AG04449 (cell line): Measurements from ENCODE around the gene PCDHGC5.

Experiments used
- CTCF ChIA-PET: fragments of 350-600 bp; formaldehyde crosslinking; extraction: SDS; loops from one replicate; lab custom pipeline; 2021; ENCODE audit warnings: antibody characterized with exemption; lab: Yijun Ruan, JAX
- POLR2A ChIA-PET: fragments of 400-600, 350-600 bp; formaldehyde crosslinking; extraction: SDS; loops from one replicate; lab custom pipeline; 2020; ENCODE audit warnings: antibody characterized with exemption, inconsistent platforms; lab: Yijun Ruan, JAX
- DNase-seq: peaks from one replicate; pipeline ENCODE4 v3.0.0-alpha.2; 2010; ENCODE audit warnings: low read depth, low spot score
- H3K4me3 ChIP-seq: 2 replicates; pipeline ENCODE4 v1.5.1; 2011; ENCODE audit warnings: low read depth, mild to moderate bottlenecking, control low read depth, low read length
- CTCF ChIP-seq: IDR thresholded peaks from one replicate; pipeline ENCODE4 v1.5.1; 2011; ENCODE audit warnings: mild to moderate bottlenecking, moderate library complexity, low read length, control low read depth, inconsistent platforms; ENCODE audit not compliant: insufficient read depth; ENCODE audit errors: missing control alignments

Gene PCDHGC5

GRCh38 chr5:141511771-141512325 lies 23.0 kb downstream of the PCDHGC5 start:
- ChIA-PET POLR2A (no interaction called here), CTCF (interaction anchor here (0.8 to 37.5 kb wide), 19 partner anchors 6 to 181 kb away, joined by 3 to 856 read pairs (median 5); partner anchors contain the start of genes PCDHGA1, PCDHGA10, PCDHGA11 and PCDHGA12)
- H3K4me3 ChIP-seq, result no peak overlapping the region
- no peak for TF ChIP-seq CTCF
- DNase-seq, result no peak

DNA sequence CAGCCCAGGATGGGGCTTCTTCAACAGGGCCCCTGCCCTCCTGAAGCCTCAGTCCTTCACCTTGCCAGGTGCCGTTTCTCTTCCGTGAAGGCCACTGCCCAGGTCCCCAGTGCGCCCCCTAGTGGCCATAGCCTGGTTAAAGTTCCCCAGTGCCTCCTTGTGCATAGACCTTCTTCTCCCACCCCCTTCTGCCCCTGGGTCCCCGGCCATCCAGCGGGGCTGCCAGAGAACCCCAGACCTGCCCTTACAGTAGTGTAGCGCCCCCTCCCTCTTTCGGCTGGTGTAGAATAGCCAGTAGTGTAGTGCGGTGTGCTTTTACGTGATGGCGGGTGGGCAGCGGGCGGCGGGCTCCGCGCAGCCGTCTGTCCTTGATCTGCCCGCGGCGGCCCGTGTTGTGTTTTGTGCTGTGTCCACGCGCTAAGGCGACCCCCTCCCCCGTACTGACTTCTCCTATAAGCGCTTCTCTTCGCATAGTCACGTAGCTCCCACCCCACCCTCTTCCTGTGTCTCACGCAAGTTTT lies 23.6 kb downstream of the PCDHGC5 start:
- ChIA-PET POLR2A (interaction anchor here (1.3 to 3.9 kb wide), 2 partner anchors 19 to 45 kb away, joined by 6 to 13 read pairs; no protein-coding TSS in a partner anchor), CTCF (interaction anchor here (0.6 to 37.5 kb wide), 24 partner anchors 5 to 182 kb away, joined by 3 to 856 read pairs (median 4); partner anchors contain the start of genes PCDHGA1, PCDHGA10, PCDHGA11 and PCDHGA12)
- TF ChIP-seq CTCF, result peak; percentile 80
- H3K4me3 ChIP-seq, result peak overlapping the region; percentile 52
- no peak for DNase-seq

DNA sequence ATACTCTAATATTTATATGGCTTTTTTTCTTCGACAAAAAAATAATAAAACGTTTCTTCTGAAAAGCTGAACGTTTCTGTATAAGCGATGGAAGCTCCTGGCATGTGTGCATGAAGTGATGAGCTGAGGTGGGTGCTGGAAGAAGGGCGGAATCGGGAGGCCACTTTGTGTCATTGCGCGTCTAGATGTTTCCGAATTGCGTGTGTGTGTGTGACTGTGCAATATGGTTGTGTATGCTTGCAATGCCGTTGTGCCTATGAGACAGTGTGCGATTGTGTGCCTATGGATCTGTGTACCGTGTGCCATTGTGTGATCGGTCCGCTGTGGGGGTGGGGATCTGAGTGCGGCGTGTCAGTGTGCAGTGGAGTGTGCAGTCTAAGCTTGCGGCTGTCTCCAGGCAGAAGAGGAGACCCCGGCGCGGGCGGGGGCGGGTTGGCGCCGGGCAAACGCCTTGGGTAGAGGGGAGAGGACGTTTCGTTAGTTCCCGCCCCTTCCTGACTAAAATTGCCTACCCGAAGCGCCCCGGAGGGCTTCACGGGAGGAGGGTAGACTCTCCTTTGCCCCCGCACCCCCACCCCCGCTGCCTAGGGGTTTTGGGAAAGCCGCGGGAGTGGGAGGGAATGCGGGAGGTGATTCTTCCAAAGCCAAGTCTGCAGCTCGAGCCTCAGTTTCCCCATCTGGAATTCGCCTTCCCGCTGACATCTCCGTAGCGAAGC lies 24.2 kb downstream of the PCDHGC5 start:
- no peak for TF ChIP-seq CTCF
- POLR2A ChIA-PET, result interaction anchor here (0.7 to 3.9 kb wide), 9 partner anchors 10 to 93 kb away, joined by 3 to 13 read pairs (median 6); partner anchors contain the start of genes PCDHGA11, PCDHGA12, PCDHGC3 and PCDHGC5
- H3K4me3 ChIP-seq, result peak overlapping the region; percentile 52
- CTCF ChIA-PET, result interaction anchor here (0.6 to 37.5 kb wide), 21 partner anchors 4 to 182 kb away, joined by 3 to 856 read pairs (median 5); partner anchors contain the start of genes PCDHGA1, PCDHGA10, PCDHGA11 and PCDHGA12
- no peak for DNase-seq

GRCh38 chr5:141513627-141514329 lies 24.9 kb downstream of the PCDHGC5 start:
- POLR2A ChIA-PET, result interaction anchor here (0.7 to 3.9 kb wide), 9 partner anchors 10 to 93 kb away, joined by 3 to 13 read pairs (median 6); partner anchors contain the start of genes PCDHGA11, PCDHGA12, PCDHGC3 and PCDHGC5
- DNase-seq, result peak; percentile 76

More at GRCh38 chr5:141513627-141514329, 24.9 kb downstream of the PCDHGC5 start:
- CTCF ChIA-PET, result interaction anchor here (1.0 to 37.5 kb wide), 12 partner anchors 4 to 105 kb away, joined by 3 to 856 read pairs (median 15); partner anchors contain the start of genes DIAPH1, PCDHGA10, PCDHGA11 and PCDHGA12
- no peak for TF ChIP-seq CTCF
- H3K4me3 ChIP-seq, result peak overlapping the region; percentile 52
